ENCODE measurements around the gene CLDN8.

- TF ChIP-seq USF1 (IDR thresholded peaks at IDR 0.05; ENCODE audit: borderline replicate concordance, low read depth) (no peak), CTCF (IDR thresholded peaks at IDR 0.05) (no peak), RCOR1 (IDR thresholded peaks at IDR 0.05; ENCODE audit: low read length) (no peak), PBX3 (IDR thresholded peaks at IDR 0.05) (no peak), EZH2phosphoT487 (IDR thresholded peaks at IDR 0.05; ENCODE audit: borderline replicate concordance, low read depth) (no peak), EP300 (IDR thresholded peaks at IDR 0.05; ENCODE audit: borderline replicate concordance in 1 of 2, low read depth in 1 of 2, low read length in 1 of 2) (no peak), IRF3 (IDR thresholded peaks at IDR 0.05; ENCODE audit: low read depth, low read length) (no peak), FOXJ3 (CRISPR knock-in tag; IDR thresholded peaks at IDR 0.05) (no peak), MXI1 (IDR thresholded peaks at IDR 0.05; ENCODE audit: low read depth, low read length) (no peak), MAX (IDR thresholded peaks at IDR 0.05; ENCODE audit: low read depth) (no peak), NFIC (IDR thresholded peaks at IDR 0.05; ENCODE audit: borderline replicate concordance) (no peak), JUND (IDR thresholded peaks at IDR 0.05) (no peak)
Measured at GRCh38 chr21:30234643-30235042, 18.7 kb upstream of the CLDN8 start.

All from SK-N-SH (cell line).